MM.1S (cell line): ENCODE results near the gene STARD10.

ENCODE experiments used
- EZH2 ChIP-seq: fragments of 300-600 bp; sonication (generic); optimal IDR thresholded peaks from 2 replicates; pipeline ENCODE3; 2017; ENCODE audit warnings: low read depth, mild to moderate bottlenecking, antibody characterized with exemption, low read length, mixed read lengths
- TF ChIP-seq, protein P1 (sequence below): fragments of 300-600 bp; sonication (generic); IDR thresholded peaks from 2 replicates; pipeline ENCODE4 v1.5.1; 2016; ENCODE audit warnings: antibody characterized with exemption, low read length, mixed read lengths

DNA sequence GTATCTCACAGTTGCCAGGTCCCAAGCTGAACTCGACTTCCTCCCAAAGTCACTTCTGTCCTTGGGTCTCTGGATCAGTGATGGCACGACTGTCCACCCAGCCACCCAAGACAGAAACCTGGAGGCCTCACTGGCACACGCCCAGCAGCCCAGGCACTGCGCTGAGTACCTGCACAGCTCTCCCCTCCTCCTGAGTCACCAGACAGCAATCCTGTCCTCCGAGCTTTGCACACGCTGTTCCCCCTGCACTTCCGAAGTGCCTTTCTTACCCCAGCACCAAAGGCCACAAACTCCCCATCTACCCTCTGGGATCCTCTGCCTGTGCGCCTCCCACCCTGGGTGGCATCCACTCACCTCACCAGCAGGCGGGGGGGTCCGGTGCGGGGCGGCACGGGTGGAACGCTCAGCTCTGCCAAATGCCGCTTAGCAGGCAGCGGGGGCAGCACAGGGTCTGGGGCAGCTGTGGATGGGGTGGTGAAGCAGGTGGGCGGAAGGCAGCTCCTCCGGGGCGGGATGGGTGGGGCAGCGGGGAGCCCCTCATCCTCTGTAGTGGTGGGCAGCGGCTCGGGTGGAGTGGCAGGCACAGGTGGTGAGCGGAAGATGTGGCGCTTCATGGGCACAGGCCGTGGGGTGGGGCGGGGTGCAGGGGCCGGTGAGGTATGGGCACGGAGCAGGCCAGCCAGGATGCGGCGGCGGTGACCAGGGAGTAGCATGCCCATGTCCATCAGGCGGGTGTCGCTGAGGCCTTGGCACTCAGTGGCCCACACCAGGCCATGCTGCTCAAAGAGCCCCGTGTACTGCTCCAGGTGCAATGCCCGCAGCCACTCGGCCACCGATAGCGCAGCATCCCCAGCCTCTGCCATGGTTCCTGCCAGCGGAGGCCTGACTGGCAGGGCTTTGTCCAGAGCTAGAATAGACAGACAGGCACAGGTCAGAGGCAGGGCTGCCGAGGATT, 67.3 kb downstream of the STARD10 start:
- TF ChIP-seq, protein P1, sequence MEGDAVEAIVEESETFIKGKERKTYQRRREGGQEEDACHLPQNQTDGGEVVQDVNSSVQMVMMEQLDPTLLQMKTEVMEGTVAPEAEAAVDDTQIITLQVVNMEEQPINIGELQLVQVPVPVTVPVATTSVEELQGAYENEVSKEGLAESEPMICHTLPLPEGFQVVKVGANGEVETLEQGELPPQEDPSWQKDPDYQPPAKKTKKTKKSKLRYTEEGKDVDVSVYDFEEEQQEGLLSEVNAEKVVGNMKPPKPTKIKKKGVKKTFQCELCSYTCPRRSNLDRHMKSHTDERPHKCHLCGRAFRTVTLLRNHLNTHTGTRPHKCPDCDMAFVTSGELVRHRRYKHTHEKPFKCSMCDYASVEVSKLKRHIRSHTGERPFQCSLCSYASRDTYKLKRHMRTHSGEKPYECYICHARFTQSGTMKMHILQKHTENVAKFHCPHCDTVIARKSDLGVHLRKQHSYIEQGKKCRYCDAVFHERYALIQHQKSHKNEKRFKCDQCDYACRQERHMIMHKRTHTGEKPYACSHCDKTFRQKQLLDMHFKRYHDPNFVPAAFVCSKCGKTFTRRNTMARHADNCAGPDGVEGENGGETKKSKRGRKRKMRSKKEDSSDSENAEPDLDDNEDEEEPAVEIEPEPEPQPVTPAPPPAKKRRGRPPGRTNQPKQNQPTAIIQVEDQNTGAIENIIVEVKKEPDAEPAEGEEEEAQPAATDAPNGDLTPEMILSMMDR, result no peak
- TF ChIP-seq EZH2, result no peak
